Measurements from ENCODE around the gene VEGFC.

VEGFC gene

GRCh38 chr4:176769514-176769913 is 23.2 kb downstream of the VEGFC start:
- Mint-ChIP-seq H3K36me3 (ENCODE audit: low read depth) (no peaks in the 10 kb centered on the region), H3K27ac (no peak overlapping the region), H3K4me1 (no peaks in the 10 kb centered on the region), H3K27me3 (ENCODE audit: low read depth, poor library complexity) (peaks cover 4% of the 10 kb centered on the region), H3K4me3 (no peak overlapping the region), H3K9me3 (peaks cover 5% of the 10 kb centered on the region)
- no peak for DNase-seq
- TF ChIP-seq, protein P1, sequence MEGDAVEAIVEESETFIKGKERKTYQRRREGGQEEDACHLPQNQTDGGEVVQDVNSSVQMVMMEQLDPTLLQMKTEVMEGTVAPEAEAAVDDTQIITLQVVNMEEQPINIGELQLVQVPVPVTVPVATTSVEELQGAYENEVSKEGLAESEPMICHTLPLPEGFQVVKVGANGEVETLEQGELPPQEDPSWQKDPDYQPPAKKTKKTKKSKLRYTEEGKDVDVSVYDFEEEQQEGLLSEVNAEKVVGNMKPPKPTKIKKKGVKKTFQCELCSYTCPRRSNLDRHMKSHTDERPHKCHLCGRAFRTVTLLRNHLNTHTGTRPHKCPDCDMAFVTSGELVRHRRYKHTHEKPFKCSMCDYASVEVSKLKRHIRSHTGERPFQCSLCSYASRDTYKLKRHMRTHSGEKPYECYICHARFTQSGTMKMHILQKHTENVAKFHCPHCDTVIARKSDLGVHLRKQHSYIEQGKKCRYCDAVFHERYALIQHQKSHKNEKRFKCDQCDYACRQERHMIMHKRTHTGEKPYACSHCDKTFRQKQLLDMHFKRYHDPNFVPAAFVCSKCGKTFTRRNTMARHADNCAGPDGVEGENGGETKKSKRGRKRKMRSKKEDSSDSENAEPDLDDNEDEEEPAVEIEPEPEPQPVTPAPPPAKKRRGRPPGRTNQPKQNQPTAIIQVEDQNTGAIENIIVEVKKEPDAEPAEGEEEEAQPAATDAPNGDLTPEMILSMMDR (IDR thresholded peaks at IDR 0.05): no peak

DNA sequence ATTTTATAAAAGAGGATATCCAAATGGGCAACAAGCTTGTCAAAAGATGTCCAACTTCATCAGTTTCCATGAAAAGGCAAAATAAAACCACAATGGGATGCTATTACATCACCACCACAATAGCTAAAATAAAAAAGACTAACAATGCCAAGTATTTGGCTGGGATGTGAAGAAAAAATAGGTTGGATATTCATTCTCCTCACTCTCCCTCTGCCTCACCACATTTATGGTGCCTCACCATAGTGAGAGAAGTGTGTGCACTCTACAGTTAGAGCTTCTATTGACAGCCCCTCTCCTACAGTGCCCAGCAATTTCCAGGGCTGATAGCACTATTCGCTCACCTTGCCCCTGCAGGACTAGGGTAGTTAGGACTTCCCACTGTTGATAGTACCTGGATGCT is 25.5 kb downstream of the VEGFC start:
- DNase-seq: no peak
- peaks cover 5% of the 10 kb centered on the region for H3K9me3 Mint-ChIP-seq
- H3K4me1 Mint-ChIP-seq: no peaks in the 10 kb centered on the region
- H3K27ac Mint-ChIP-seq: no peak overlapping the region
- H3K4me3 Mint-ChIP-seq: no peak overlapping the region
- peaks cover 4% of the 10 kb centered on the region for H3K27me3 Mint-ChIP-seq (ENCODE audit: low read depth, poor library complexity)
- TF ChIP-seq, protein P1 (IDR thresholded peaks at IDR 0.05): no peak
- H3K36me3 Mint-ChIP-seq (ENCODE audit: low read depth): no peaks in the 10 kb centered on the region

DNA sequence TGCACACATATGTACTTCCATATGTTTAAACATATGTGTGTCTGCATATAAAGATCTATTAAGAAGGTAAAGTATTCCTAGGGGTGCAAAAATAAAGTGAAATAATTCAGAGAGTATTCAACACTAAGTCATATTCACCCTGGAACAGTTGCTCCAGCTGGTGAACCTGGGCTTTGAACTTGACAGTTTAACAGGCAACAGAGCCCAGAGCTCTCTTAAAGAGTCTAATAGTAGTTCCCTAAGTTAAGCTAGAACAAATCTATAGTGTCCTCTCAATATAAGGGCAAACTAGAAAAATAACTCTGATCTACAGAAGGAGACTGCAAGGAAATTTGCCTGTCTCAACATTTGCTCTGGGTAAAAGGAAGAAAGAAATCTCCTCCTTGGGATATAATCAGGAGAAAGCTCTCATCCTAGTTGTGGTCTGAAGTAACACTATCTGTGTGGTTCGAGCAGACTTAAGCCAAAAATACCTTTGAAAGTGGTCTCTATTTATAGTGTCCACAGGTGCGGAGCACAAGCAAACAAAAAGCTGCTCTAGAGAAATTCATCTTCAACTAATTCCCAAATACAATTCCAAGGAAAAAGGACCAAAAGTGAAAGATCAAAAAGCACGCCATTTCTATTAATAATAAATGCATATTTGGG is 29.9 kb downstream of the VEGFC start:
- Mint-ChIP-seq H3K4me3 (no peak overlapping the region), H3K9me3 (peaks cover 5% of the 10 kb centered on the region), H3K27me3 (ENCODE audit: low read depth, poor library complexity) (no peaks in the 10 kb centered on the region), H3K36me3 (ENCODE audit: low read depth) (no peaks in the 10 kb centered on the region), H3K27ac (no peak overlapping the region), H3K4me1 (no peaks in the 10 kb centered on the region)
- TF ChIP-seq, protein P1 (IDR thresholded peaks at IDR 0.05): no peak
- no peak for DNase-seq

DNA sequence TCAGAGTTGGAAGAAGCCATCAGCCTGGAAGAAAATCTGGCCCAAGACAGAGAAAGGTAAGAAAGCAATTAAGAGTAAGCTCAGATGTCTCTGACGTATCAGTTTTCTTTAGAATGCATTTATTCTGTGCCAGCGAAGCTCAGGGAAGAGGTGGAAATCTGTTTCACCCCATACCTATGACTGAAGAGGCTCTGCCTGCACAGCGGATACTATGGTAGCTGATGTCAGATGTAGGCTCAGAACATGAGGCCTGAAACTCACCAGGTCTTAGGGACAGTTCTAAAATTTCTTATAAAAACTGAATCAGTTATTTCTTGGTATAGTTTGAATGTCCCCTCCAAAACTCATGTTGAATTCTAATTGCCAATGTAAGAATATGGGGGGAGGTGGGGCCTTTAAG is 30.9 kb downstream of the VEGFC start:
- Mint-ChIP-seq H3K4me1 (no peaks in the 10 kb centered on the region), H3K36me3 (ENCODE audit: low read depth) (no peaks in the 10 kb centered on the region)

DNA sequence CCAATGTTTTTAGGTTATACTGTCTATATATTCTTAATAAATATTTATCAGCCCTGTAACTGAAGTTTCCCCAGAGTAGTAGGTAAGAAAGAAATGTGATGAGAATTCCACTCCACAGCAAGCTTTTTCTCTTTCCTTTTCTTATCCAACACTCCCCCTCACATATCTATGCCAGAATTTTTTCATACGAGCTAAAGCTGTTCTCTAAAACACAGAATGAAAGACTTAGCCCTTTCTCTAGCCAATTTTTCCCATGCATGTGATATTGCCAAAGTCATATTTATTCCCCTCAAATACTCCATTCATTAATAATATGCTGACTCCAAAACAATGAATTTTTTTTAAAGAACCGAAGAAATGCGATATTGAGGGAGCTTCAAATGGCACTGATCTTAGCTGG is 32.3 kb downstream of the VEGFC start:
- H3K9me3 Mint-ChIP-seq: peaks cover 5% of the 10 kb centered on the region
- TF ChIP-seq, protein P1 (IDR thresholded peaks at IDR 0.05): no peak
- H3K4me3 Mint-ChIP-seq: no peak overlapping the region
- no peaks in the 10 kb centered on the region for H3K4me1 Mint-ChIP-seq
- DNase-seq: no peak
- no peaks in the 10 kb centered on the region for H3K27me3 Mint-ChIP-seq (ENCODE audit: low read depth, poor library complexity)
- no peaks in the 10 kb centered on the region for H3K36me3 Mint-ChIP-seq (ENCODE audit: low read depth)
- H3K27ac Mint-ChIP-seq: no peak overlapping the region

More for the DNA sequence above, 30.9 kb downstream of the VEGFC start:
- TF ChIP-seq, protein P1 (IDR thresholded peaks at IDR 0.05): no peak
- H3K27me3 Mint-ChIP-seq (ENCODE audit: low read depth, poor library complexity): no peaks in the 10 kb centered on the region
- H3K9me3 Mint-ChIP-seq: peaks cover 5% of the 10 kb centered on the region
- no peak overlapping the region for H3K27ac Mint-ChIP-seq
- no peak for DNase-seq
- H3K4me3 Mint-ChIP-seq: no peak overlapping the region

DNA sequence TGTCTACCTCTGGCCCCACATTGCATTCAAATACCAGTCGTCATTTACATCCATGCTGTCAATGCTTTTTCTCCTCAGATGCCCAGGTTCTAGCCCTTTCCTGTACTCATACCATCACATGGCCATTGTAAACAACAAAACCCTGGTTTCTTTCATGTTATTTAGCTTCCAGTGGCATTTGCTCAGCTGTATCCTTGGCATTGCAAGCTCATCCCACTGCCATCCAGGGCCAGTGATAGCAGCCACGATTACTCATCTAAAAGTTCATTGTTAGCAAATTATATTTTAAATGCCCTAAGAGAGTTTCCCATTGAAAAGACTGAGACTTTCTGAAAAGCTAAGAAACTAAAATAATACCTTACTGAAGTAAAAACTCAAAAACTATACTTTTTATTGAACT is 34.0 kb downstream of the VEGFC start:
- no peak for DNase-seq
- TF ChIP-seq, protein P1 (IDR thresholded peaks at IDR 0.05): no peak
- H3K36me3 Mint-ChIP-seq (ENCODE audit: low read depth): no peaks in the 10 kb centered on the region
- no peaks in the 10 kb centered on the region for H3K9me3 Mint-ChIP-seq
- H3K27me3 Mint-ChIP-seq (ENCODE audit: low read depth, poor library complexity): no peaks in the 10 kb centered on the region
- no peak overlapping the region for H3K27ac Mint-ChIP-seq
- no peak overlapping the region for H3K4me3 Mint-ChIP-seq
- H3K4me1 Mint-ChIP-seq: no peaks in the 10 kb centered on the region
